Suprapubic skin (tissue), 4 donors: ENCODE results near the gene CASK. TPM values are rescaled to one million over a fixed set of nuclear protein-coding genes. Genes with fewer than 3 reads are reported as not detected.

Experiments used
- DNase-seq, 2 donors: peaks; one replicate each; pipeline ENCODE4 v3.0.0-alpha.2; 2019; ENCODE audit warnings: low spot score in 2 of 2
- H3K27ac ChIP-seq: fragments of 200-600 bp; sonication (generic); one replicate; pipeline ENCODE4 v1.5.1; 2019
- H3K27me3 ChIP-seq: fragments of 200-600 bp; sonication (generic); one replicate; pipeline ENCODE4 v1.5.1; 2019
- H3K36me3 ChIP-seq: fragments of 200-600 bp; sonication (generic); one replicate; pipeline ENCODE4 v1.5.1; 2019
- H3K4me1 ChIP-seq: fragments of 200-600 bp; sonication (generic); one replicate; pipeline ENCODE4 v1.5.1; 2019
- H3K4me3 ChIP-seq: fragments of 200-600 bp; sonication (generic); one replicate; pipeline ENCODE4 v1.5.1; 2019; ENCODE audit warnings: mild to moderate bottlenecking
- H3K9me3 ChIP-seq: fragments of 200-600 bp; sonication (generic); one replicate; pipeline ENCODE4 v1.5.1; 2019
- EP300 ChIP-seq: sonication (generic); formaldehyde crosslinking; IDR thresholded peaks from one replicate; pipeline ENCODE4 v1.6.1; 2017; ENCODE audit warnings: antibody characterized with exemption
- POLR2A ChIP-seq, 2 donors: fragments of 450-650 bp; IDR thresholded peaks; one replicate each; pipeline ENCODE4 v1.6.1; 2017; ENCODE audit warnings: antibody characterized with exemption in 2 of 2, mild to moderate bottlenecking in 2 of 2, moderate library complexity in 2 of 2
- POLR2AphosphoS5 ChIP-seq, 3 donors: sonication (generic); formaldehyde crosslinking; IDR thresholded peaks; one replicate each; pipeline ENCODE4 v1.6.1; 2017; ENCODE audit warnings: antibody characterized with exemption in 3 of 3
- WGBS: methylation state at CpG from one replicate; pipeline ENCODE4 v1.1.5; 2018; 5-methylcytosine and 5-hydroxymethylcytosine counted together
- total RNA-seq, 4 donors: library from RNA; depleted of rRNA; stranded (reverse); fragments of >200 nt; gene quantifications; one replicate each; pipeline ENCODE4 v1.1.0, GENCODE V29; 2016
- TF ChIP-seq, protein P1 (sequence below), 2 donors: fragments of 200-600 bp in 1 of 2; fragments of 450-650 bp in 1 of 2; sonication (generic) in 1 of 2; IDR thresholded peaks; one replicate each; pipeline ENCODE4 v1.5.1; 2016 to 2019; ENCODE audit warnings: antibody characterized with exemption in 2 of 2, mild to moderate bottlenecking in 1 of 2, moderate library complexity in 1 of 2

Gene CASK
- total RNA-seq, 4 donors from 2014 or later = 19.4 to 28.6 (median 25.3) TPM

DNA sequence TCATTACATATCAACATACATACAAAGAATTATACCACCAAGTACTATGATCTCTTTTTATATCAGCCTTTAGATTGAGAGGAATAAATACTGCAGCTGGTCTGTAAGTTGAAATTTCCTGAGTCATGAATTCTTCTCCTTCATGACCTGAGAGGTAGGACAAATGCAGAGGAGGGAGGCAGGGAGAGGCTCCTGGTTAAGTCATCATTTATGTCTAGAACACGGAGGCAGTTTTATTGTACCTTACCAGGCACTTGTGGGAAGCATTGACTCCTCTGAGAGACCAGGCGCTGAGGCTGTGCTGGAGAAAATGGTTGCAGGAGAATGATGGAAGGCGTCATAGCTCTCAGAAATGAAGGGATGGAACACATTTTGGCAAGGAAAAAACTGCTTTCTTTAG, 12.5 kb upstream of the CASK start:
- WGBS = 60% methylated on average over 3 of the region's 3 CpGs
- Histone ChIP-seq H3K27me3 (no peaks in the 10 kb centered on the region), H3K27ac (no peak overlapping the region), H3K9me3 (no peaks in the 10 kb centered on the region), H3K4me3 (no peak overlapping the region), H3K4me1 (no peaks in the 10 kb centered on the region), H3K36me3 (no peaks in the 10 kb centered on the region)
- no peak for DNase-seq
- TF ChIP-seq POLR2A (IDR thresholded peaks at IDR 0.05) (no peak), POLR2AphosphoS5 (IDR thresholded peaks at IDR 0.05) (no peak)

DNA sequence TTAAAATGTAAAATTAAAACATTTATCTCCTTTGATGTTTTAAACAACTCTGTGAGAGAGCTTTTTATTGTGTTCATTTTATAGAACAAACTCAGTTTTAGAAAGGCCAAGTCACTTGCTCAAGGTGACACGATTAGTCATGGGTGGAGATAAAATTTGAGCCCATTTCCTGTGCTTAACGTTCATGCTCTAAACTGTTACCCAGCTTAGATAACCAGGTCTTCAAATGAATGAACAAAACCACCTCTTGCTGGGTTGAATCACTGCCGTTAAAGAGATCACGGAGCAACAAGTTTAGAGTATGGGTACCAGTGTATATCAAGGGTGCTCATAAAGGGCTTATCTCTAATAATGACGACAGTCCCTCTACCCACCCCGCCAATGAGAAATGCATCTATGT, 10.2 kb upstream of the CASK start:
- no peaks in the 10 kb centered on the region for H3K27me3 ChIP-seq
- DNase-seq = no peak
- no peaks in the 10 kb centered on the region for H3K36me3 ChIP-seq
- no peak for TF ChIP-seq POLR2AphosphoS5 (IDR thresholded peaks at IDR 0.05)
- no peak for TF ChIP-seq POLR2A (IDR thresholded peaks at IDR 0.05)
- no peak for TF ChIP-seq EP300
- TF ChIP-seq, protein P1, sequence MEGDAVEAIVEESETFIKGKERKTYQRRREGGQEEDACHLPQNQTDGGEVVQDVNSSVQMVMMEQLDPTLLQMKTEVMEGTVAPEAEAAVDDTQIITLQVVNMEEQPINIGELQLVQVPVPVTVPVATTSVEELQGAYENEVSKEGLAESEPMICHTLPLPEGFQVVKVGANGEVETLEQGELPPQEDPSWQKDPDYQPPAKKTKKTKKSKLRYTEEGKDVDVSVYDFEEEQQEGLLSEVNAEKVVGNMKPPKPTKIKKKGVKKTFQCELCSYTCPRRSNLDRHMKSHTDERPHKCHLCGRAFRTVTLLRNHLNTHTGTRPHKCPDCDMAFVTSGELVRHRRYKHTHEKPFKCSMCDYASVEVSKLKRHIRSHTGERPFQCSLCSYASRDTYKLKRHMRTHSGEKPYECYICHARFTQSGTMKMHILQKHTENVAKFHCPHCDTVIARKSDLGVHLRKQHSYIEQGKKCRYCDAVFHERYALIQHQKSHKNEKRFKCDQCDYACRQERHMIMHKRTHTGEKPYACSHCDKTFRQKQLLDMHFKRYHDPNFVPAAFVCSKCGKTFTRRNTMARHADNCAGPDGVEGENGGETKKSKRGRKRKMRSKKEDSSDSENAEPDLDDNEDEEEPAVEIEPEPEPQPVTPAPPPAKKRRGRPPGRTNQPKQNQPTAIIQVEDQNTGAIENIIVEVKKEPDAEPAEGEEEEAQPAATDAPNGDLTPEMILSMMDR (IDR thresholded peaks at IDR 0.05) = no peak
- no peaks in the 10 kb centered on the region for H3K9me3 ChIP-seq
- no peaks in the 10 kb centered on the region for H3K4me1 ChIP-seq
- H3K27ac ChIP-seq = no peak overlapping the region
- 73% methylated on average over 6 of the region's 6 CpGs for WGBS
- no peak overlapping the region for H3K4me3 ChIP-seq

DNA sequence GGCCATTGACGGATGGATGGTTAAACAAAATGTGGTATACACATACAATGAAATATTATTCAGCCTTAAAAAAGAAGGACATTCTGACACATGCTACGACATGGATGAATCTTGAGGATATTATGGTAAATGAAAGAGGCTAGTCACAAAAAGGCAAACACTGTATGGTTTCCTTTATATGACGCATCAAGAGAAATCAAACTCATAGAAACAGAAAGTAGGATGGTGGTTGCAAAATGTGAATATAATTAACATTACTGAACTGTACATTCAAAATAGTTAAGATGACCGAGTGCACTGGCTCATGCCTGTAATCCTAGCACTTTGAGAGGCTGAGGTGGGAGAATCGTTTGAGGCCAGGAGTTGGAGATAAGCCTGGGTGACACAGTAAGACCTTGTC, 9.5 kb upstream of the CASK start:
- Histone ChIP-seq H3K4me1 (no peaks in the 10 kb centered on the region), H3K36me3 (no peaks in the 10 kb centered on the region), H3K27ac (no peak overlapping the region), H3K27me3 (no peaks in the 10 kb centered on the region), H3K9me3 (no peaks in the 10 kb centered on the region), H3K4me3 (no peak overlapping the region)
- no peak for DNase-seq
- 87% methylated on average over 5 of the region's 5 CpGs for WGBS
- TF ChIP-seq EP300 (no peak), POLR2AphosphoS5 (IDR thresholded peaks at IDR 0.05) (no peak), POLR2A (IDR thresholded peaks at IDR 0.05) (no peak)
- TF ChIP-seq, protein P1 (IDR thresholded peaks at IDR 0.05) = no peak

DNA sequence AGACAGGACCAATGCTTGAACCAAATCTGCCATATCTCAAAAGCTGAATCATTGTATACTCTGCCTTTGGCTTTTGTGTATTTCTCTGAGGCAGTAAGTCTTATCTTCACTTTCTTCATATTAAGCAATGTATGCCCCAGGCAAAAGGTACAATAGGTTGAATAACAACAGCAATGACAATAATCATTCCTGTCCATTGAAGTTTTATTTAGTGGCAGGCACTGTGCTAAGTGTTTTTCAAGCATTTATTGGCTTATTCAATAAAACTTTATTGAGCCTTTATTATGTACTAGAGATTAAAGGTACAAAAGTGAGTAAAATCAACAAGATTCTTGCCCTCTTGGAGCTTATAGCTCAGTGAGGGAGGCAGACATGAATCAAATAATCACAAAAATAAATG, 8.2 kb upstream of the CASK start:
- Histone ChIP-seq H3K4me1 (no peaks in the 10 kb centered on the region), H3K9me3 (no peaks in the 10 kb centered on the region), H3K27ac (no peak overlapping the region), H3K4me3 (no peak overlapping the region), H3K27me3 (no peaks in the 10 kb centered on the region), H3K36me3 (no peaks in the 10 kb centered on the region)
- DNase-seq = no peak
- TF ChIP-seq POLR2AphosphoS5 (IDR thresholded peaks at IDR 0.05) = no peak
- no peak for TF ChIP-seq POLR2A (IDR thresholded peaks at IDR 0.05)
- TF ChIP-seq EP300 = no peak
- TF ChIP-seq, protein P1 (IDR thresholded peaks at IDR 0.05) = no peak

DNA sequence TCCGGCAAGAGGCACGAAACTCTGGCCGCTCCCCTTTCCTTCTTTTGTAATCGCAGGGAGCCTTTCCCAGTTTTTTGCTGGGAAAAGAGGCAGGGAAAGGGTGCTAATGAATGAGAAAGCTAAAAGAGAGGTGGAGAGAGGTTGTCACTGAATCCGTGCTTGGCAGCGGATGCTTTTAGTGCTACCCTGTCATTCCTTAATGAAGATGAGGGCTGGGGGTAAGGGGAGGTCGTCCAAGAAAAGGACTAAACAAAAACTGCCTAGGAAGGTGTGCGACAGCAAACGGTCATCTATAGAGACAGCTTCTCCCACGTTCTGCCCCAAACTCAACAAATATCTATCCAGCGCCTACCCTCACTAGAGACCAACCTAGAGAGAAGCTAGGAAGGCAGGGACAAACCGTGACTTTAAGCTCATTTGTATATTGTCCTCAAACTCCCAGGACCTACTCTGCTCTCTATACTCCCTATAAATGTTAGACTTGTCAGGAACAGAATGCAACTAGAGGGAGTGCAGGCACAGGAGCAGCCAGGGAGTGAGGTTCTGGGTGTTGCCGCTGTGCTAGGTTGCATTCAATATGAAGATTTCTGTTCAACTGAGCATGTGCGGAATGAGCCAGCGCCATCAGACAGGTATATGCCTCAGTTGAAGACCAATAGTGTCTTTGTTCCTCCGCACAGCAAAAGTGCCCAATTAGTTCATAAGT, 777 bp upstream of the CASK start:
- Histone ChIP-seq H3K27me3 (no peaks in the 10 kb centered on the region), H3K9me3 (no peaks in the 10 kb centered on the region), H3K27ac (peak overlapping the region; percentile 85), H3K4me1 (peaks cover 4% of the 10 kb centered on the region), H3K36me3 (no peaks in the 10 kb centered on the region), H3K4me3 (peak overlapping the region; percentile 62)
- DNase-seq = no peak
- WGBS = 25% methylated on average over 16 of the region's 16 CpGs
- no peak for TF ChIP-seq POLR2AphosphoS5 (IDR thresholded peaks at IDR 0.05)
- no peak for TF ChIP-seq EP300
- TF ChIP-seq, protein P1 (IDR thresholded peaks at IDR 0.05) = no peak
- no peak for TF ChIP-seq POLR2A (IDR thresholded peaks at IDR 0.05)
